ENCODE results near the gene INPP5D. TPM values are rescaled to one million over a fixed set of nuclear protein-coding genes. Genes with fewer than 3 reads are reported as not detected.

Gene INPP5D
- total and polyA plus RNA-seq, 3 donors from 2014 or later = 5.7 to 12.7 (median 11.2) TPM

GRCh38 chr2:233165543-233165894 lies 105.4 kb downstream of the INPP5D start:
- Histone ChIP-seq H3K27me3 (no peaks in the 10 kb centered on the region), H3K27ac (no peak overlapping the region), H3K36me3 (ENCODE audit: low read depth, missing control alignments) (no peaks in the 10 kb centered on the region), H3K4me1 (no peaks in the 10 kb centered on the region), H3K9me3 (no peaks in the 10 kb centered on the region), H3K4me3 (no peak overlapping the region)
- intact Hi-C loops (cut with DNase I; ENCODE audit: low total_unique reads) = no loop called here
- no peak for DNase-seq
- 82 to 85% methylated on average over 3 to 4 of the region's 4 CpGs for WGBS, 2 donors
- no peak for TF ChIP-seq POLR2A (IDR thresholded peaks at IDR 0.05)
- TF ChIP-seq, protein P1, sequence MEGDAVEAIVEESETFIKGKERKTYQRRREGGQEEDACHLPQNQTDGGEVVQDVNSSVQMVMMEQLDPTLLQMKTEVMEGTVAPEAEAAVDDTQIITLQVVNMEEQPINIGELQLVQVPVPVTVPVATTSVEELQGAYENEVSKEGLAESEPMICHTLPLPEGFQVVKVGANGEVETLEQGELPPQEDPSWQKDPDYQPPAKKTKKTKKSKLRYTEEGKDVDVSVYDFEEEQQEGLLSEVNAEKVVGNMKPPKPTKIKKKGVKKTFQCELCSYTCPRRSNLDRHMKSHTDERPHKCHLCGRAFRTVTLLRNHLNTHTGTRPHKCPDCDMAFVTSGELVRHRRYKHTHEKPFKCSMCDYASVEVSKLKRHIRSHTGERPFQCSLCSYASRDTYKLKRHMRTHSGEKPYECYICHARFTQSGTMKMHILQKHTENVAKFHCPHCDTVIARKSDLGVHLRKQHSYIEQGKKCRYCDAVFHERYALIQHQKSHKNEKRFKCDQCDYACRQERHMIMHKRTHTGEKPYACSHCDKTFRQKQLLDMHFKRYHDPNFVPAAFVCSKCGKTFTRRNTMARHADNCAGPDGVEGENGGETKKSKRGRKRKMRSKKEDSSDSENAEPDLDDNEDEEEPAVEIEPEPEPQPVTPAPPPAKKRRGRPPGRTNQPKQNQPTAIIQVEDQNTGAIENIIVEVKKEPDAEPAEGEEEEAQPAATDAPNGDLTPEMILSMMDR (IDR thresholded peaks at IDR 0.05) = no peak

DNA sequence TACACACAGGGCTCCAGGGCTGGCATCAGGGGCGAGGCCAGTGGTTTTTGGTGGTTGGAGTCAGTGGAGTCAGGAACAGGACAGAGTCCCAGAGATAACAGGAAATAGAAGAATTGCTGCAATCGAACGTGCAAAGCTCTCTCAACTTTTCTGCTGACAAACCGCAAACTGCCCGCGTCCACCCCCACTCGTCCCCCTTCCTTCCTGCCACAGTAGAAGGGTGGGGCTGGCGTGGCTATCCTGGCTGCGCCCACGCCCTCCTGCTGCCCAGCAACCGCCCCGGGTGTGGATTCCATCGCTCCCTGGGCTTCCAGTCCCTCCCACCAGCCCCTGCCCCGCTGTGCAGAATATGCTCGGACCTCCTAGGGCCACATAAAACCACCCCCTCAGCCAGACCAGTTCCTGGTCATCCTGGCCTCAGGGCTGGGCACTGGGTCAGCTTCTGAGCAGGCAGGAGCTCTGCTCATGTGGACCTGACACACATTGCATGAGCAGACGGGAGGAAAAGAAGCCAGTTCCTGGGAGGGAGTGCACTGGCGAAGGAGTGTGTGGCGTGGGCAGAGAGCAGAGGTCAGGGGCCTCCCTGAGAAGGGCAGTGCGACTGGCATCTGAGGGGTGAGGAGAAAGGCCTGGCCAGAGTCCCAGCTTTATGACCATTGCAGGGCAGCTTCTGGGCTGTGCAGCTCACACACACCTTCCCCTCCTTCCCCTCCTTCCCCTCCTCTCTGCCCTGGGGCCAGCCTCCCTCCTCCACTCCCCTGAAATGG lies 105.9 kb downstream of the INPP5D start:
- H3K27ac ChIP-seq = no peak overlapping the region
- no peaks in the 10 kb centered on the region for H3K4me1 ChIP-seq
- no peak for TF ChIP-seq POLR2A (IDR thresholded peaks at IDR 0.05)
- TF ChIP-seq, protein P1 (IDR thresholded peaks at IDR 0.05) = no peak
- no peaks in the 10 kb centered on the region for H3K27me3 ChIP-seq
- no peaks in the 10 kb centered on the region for H3K36me3 ChIP-seq (ENCODE audit: low read depth, missing control alignments)
- no peaks in the 10 kb centered on the region for H3K9me3 ChIP-seq
- WGBS, 2 donors = 56 to 58% methylated on average over 19 of the region's 19 CpGs
- H3K4me3 ChIP-seq = no peak overlapping the region
- peak; percentile 35 for DNase-seq
- intact Hi-C loops (cut with DNase I; ENCODE audit: low total_unique reads) = no loop called here

- no peak for TF ChIP-seq POLR2A (IDR thresholded peaks at IDR 0.05)
- TF ChIP-seq, protein P1 (IDR thresholded peaks at IDR 0.05) = no peak
- WGBS, 2 donors = 87 to 88% methylated on average over 4 of the region's 4 CpGs
- H3K27me3 ChIP-seq = no peaks in the 10 kb centered on the region
- no peak for DNase-seq
- H3K4me3 ChIP-seq = no peak overlapping the region
- no peaks in the 10 kb centered on the region for H3K4me1 ChIP-seq
- no peaks in the 10 kb centered on the region for H3K9me3 ChIP-seq
- intact Hi-C loops (cut with DNase I; ENCODE audit: low total_unique reads) = no loop called here
- H3K27ac ChIP-seq = no peak overlapping the region
- H3K36me3 ChIP-seq (ENCODE audit: low read depth, missing control alignments) = no peaks in the 10 kb centered on the region
Measured at GRCh38 chr2:233168445-233168844, 108.3 kb downstream of the INPP5D start.

- TF ChIP-seq, protein P1 (IDR thresholded peaks at IDR 0.05) = no peak
- WGBS, 2 donors = 84 to 86% methylated on average over 11 of the region's 11 CpGs
- no peak overlapping the region for H3K27ac ChIP-seq
- no peak for DNase-seq
- no peaks in the 10 kb centered on the region for H3K36me3 ChIP-seq (ENCODE audit: low read depth, missing control alignments)
- no peak overlapping the region for H3K4me3 ChIP-seq
- H3K27me3 ChIP-seq = no peaks in the 10 kb centered on the region
- intact Hi-C loops (cut with DNase I; ENCODE audit: low total_unique reads) = no loop called here
- H3K9me3 ChIP-seq = no peaks in the 10 kb centered on the region
- no peaks in the 10 kb centered on the region for H3K4me1 ChIP-seq
Measured at GRCh38 chr2:233168919-233169318, 108.8 kb downstream of the INPP5D start.

- no peaks in the 10 kb centered on the region for H3K27me3 ChIP-seq
- no peak for DNase-seq
- no peaks in the 10 kb centered on the region for H3K4me1 ChIP-seq
- H3K9me3 ChIP-seq = no peaks in the 10 kb centered on the region
- TF ChIP-seq POLR2A (IDR thresholded peaks at IDR 0.05) = no peak
- TF ChIP-seq, protein P1 (IDR thresholded peaks at IDR 0.05) = no peak
- intact Hi-C loops (cut with DNase I; ENCODE audit: low total_unique reads) = no loop called here
- WGBS, 2 donors = 96 to 97% methylated on average over 2 of the region's 2 CpGs
- no peaks in the 10 kb centered on the region for H3K36me3 ChIP-seq (ENCODE audit: low read depth, missing control alignments)
- H3K4me3 ChIP-seq = no peak overlapping the region
- H3K27ac ChIP-seq = no peak overlapping the region
Measured at GRCh38 chr2:233171344-233171743, 111.2 kb downstream of the INPP5D start.

All from testis (tissue), 3 donors.